ENCODE measurements around the gene HDAC6.
"Not testable (repeated sequence)": the region's sequence is repeated elsewhere in the genome, so short reads cannot be mapped to it uniquely, and the experiment has no call there.

The HDAC6 gene

DNA sequence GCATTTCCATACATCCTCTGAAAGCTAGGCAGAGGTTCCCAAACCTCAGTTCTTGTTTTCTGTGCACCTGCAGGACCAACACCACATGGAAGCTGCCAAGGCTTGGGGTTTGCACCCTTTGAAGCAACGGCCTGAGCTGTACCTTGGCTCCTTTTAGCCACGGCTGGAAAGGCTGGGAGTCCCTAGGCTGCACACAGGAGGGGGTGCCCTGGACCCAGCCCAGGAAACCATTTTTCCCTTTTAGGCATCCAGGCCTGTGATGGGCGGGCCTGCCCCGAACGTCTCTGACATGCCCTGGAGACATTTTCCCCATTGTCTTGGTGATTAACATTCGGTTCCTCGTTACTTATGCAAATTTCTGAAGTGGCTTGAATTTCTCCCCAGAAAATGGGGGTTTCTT lies 51.0 kb downstream of the HDAC6 start:
- in situ Hi-C loops (cut with HindIII; ENCODE audit: low pct_ligation_motif_present, low pct_unique_long_range_greater_than_20kb, low sequenced_read_pairs): no loop called here
- no peak for DNase-seq

DNA sequence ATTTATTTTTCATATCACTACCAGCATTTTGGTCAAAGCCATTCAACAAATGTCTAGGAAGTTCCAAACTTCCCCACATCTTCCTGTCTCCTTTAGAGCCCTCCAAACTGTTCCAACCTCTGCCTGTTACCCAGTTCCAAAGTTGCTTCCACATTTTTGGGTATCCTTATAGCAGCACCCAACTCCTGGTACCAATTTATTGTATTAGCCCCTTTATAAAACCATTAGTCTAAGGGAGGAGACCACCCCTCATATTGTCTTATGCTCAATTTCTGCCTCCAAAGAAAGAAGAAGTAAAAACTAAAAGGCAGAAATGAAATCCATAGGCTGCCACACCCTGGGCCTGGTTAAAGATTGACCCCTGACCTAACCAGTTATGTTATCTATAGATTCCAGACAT lies 51.6 kb downstream of the HDAC6 start:
- in situ Hi-C loops (cut with HindIII; ENCODE audit: low pct_ligation_motif_present, low pct_unique_long_range_greater_than_20kb, low sequenced_read_pairs); DNase-seq: not testable (repeated sequence)

DNA sequence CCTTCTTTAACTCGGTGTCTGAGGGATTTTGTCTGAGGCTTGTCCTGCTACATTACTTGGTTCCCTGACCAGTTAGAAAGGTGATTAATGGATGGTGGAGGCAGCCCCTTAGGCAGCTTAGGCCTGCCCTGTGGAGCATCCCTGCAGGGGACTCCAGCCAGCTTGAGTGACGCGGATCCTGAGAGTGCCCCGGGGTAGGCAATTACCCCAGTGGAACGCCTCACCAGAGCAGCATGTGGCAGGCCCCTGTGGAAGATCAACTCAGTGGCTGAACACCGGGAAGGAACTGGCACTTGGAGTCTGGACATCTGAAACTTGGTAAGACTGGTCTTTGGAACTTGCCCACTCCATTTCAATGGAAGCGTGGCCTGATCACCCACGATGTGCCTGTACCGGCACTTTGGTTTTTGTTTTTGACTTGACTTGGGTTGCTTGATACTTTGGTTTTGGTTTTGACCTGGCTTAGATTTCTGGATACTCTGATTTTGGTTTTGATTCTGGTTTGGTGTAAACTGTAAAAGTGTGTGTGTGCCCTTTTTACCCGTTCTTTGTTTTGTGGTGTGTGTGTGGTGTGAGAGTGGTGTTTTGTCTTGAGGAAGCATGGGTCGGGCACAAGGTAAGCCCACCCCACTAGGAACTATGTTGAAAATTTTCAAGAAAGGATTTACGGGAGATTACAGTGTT lies 52.4 kb downstream of the HDAC6 start:
- in situ Hi-C loops (cut with HindIII; ENCODE audit: low pct_ligation_motif_present, low pct_unique_long_range_greater_than_20kb, low sequenced_read_pairs); DNase-seq: not testable (repeated sequence)

DNA sequence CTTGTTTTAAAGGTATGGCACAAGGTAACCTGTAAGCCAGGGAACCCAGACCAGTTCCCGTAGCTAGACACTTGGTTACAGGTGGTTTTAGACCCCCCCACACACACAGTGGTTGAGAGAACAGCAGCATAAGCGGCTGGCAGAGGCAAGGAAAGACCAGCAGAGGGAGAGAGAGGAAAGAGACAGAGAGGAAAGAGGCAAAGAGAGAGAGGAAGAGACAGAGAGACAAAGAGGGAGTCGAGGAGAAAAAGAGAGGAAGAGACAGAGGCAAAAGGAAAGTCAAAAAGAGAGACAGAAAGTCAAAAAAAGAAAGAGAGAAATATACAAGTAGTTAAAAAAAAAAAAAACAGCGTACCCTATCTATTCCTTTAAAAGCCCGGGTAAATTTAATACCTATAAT lies 53.0 kb downstream of the HDAC6 start:
- DNase-seq: peak; percentile 37
- in situ Hi-C loops (cut with HindIII; ENCODE audit: low pct_ligation_motif_present, low pct_unique_long_range_greater_than_20kb, low sequenced_read_pairs): no loop called here

DNA sequence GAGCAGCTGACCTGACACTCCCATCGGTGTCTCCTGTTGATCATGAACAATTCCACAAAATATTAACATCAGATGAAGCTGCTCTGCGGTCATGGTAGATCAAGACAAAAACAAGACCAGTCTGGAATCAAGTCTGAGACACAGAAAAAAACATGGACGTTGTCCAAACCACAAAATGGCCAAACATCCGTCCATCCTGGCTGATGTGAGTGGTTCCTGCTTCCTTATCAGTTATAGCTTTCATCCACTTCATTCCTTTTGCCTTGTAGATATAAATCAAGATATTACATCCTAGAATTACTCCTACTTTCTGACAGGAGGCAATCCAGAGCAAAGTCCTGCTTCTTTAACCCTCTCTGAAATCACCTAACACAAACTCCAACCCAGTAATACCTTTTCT lies 62.3 kb downstream of the HDAC6 start:
- DNase-seq: peak; percentile 66
- in situ Hi-C loops (cut with HindIII; ENCODE audit: low pct_ligation_motif_present, low pct_unique_long_range_greater_than_20kb, low sequenced_read_pairs): no loop called here

DNA sequence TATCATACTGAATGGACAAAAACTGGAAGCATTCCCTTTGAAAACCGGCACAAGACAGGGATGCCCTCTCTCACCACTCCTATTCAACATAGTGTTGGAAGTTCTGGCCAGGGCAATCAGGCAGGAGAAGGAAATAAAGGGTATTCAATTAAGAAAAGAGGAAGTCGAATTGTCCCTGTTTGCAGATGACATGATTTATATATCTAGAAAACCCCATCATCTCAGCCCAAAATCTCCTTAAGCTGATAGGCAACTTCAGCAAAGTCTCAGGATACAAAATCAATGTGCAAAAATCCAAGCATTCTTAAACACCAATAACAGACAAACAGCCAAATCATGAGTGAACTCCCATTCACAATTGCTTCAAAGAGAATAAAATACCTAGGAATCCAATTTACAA lies 70.2 kb downstream of the HDAC6 start:
- DNase-seq; in situ Hi-C loops (cut with HindIII; ENCODE audit: low pct_ligation_motif_present, low pct_unique_long_range_greater_than_20kb, low sequenced_read_pairs): not testable (repeated sequence)
